GM18511 (cell line): Measurements from ENCODE around the gene PSMG4.
"Not testable (repeated sequence)": the region's sequence is repeated elsewhere in the genome, so short reads cannot be mapped to it uniquely, and the experiment has no call there.

Source experiments
- ATAC-seq: cut with Tn5 transposase; IDR thresholded peaks from one replicate; pipeline ENCODE4 v1.9.1; 2021; ENCODE audit warnings: mild to moderate bottlenecking, moderate library complexity; ENCODE audit not compliant: unreplicated experiment

Gene PSMG4

DNA sequence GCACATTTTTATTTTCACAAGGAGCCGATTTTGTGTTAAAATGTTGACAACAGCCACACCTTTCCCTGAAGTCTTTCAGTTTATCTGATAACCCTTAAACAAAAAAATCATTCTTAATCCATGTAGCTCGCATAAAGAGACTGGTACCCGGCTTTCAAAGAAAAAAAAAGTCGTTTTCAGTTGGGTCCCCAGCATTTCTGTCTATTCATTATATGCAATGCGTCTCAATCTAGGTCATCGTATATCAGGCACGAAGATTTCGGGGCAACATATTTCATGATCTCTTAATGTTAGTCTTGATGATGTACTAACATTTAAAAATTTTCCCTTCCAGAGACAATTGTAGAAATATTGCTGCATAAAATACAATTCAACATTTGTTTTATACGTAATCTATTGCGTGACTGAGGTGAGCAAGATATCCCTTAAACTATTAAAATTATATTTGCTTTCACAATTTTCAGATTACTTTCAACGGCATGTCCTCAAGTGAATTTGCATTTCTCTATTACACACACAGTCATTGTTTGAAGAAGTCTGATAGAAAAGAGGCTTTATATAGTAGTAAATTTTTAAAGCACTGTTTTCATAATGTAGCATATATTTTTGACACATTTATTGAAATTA is 28.4 kb upstream of the PSMG4 start:
- no peak for ATAC-seq

DNA sequence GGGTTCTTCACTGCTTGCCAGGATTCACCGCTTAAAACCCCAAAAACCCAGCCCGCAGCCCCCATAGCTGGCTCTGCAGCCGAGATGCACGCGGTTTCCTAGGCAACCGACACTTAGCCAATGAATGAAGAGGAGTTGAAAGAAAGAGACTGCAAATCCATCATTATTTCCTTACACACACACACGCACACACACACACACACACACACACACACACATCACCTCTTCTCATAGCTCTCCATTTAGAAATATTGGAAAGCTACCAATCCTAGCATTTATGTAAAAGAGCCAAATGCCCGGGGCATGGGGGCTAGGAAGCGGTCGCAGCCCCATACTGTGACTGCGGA is 27.9 kb upstream of the PSMG4 start:
- ATAC-seq = no peak

DNA sequence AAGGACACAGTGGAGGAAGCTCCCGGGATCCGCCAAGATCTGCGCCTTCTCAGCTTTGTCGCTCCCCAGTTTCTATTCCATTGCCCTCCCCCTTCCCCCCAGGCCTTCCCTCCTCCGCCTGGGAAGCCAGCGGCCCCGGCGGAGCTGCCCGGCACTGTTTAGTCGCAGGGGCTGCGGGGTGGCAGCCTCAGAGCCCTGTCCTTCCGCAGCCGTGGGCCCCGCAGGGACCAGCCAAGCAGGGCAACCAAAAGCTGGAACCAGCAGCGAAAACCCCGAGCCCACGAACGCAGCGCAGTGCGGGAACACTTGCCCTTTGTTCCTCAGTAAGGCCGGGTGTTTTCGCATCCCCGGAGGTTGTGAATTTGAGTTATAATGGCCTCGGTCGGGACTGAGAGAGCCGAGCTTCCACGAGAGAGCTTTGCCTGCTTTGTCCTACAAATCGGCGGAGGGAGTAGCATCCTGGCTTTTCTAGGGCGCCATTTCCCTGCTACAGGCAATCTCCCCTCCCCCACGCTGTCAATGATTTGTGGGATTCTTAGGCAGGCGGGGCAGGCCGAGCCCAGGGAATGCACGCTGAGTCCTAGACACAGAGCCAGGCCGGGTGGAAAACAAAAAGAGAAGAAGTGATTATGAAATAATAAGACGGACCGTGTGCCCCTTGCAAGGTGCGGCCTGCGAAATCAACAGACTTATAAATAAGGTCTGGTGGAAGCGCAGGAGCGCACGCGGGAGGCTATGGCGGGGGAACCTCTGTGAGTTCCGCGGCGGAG is 27.3 kb upstream of the PSMG4 start:
- no peak for ATAC-seq

DNA sequence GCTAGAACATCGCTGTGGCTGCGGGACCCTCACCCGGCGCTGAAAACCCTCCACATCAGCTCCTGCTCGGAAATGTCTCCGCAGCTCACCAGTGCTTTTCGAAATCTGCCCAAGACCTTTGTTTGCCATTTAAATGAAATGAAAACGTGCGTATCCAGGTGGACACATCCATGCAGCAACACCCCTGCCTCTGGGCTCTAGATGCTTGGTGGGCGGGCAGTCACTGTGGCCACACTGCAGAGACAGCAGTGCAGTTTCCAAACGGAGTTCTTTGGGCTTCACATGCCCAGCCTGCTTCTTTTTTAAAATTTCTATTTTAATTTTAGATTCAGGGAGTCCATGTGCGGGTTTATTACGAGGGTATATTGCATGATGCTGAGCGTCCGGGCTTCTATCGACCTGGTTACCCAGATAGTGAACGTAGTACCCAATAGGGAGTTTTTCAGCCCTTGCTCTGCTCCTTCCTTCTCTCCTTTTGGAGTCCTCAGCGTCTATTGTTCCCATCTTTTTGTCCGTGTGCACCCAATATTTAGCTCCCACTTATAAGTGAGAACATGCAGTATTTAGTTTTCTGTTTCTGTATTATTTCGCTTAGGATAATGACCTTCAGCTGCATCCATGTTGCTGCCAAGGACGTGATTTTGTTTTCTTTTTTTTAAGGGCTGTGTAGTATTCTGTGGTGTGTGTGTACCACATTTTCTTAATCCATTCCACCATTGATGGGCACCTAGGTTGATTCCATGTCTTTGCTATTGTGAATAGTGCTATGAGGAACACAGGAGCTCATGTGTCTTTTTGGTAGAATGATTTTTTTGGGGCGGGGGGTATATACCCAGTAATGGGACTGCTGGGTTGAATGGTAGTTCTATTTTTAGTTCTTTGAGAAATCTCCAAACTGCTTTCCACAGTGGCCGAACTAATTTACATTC is 26.5 kb upstream of the PSMG4 start:
- ATAC-seq = no peak

DNA sequence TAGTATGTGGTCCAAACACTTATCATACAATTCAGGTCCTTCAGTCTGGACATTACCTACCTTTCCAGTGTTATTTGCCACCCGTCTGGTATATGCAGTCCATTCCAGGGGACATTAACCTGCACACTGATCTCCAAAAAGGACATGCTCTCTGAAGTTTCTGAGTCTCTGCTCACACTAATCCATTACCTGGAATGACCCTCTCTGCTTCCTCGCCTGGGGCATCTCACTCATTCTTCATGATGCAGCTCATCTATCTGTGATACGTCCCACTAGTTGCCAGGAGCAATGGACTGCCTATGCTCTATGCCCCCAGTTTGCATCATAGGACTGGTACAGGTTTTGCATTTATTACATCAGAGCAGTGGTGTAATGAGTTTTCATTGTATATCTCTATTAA is 25.4 kb upstream of the PSMG4 start:
- no peak for ATAC-seq

DNA sequence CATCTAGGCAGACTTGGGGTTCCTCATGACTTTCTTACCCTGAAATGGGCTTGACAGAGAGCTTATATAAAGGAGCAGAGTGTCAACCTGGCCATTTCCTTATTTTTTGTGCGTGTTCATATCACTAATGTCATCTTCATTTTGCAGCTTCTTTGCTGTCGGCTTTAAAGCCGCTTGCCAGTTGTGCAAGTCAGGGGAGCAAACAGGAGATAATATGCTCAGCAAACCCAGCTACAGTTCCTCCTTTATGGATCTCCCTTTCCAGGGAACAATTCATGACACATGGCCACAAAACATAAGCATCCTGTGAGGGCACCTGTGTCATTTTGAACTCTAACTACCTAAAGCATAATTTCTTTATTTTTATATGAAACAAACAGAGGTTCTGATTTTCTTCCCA is 24.8 kb upstream of the PSMG4 start:
- ATAC-seq = no peak

DNA sequence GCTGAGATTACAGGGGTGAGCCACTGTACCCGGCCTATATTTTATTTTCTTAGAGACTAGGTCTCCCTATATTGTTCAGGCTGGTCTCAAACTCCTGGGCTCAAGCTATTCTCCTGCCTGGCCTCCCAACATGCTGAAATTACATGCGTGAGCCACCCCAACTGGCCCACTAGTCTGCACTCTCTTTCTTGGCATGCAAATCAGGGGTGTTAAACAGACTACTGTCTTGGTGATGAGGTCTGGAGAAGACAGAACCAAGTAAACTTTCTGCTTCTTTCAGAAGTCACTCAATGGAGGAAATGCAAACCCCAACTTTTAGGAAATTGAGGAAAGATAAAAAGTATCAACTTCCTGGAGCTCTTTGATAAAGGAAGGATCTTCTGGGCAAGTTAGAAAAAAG is 23.3 kb upstream of the PSMG4 start:
- no peak for ATAC-seq

DNA sequence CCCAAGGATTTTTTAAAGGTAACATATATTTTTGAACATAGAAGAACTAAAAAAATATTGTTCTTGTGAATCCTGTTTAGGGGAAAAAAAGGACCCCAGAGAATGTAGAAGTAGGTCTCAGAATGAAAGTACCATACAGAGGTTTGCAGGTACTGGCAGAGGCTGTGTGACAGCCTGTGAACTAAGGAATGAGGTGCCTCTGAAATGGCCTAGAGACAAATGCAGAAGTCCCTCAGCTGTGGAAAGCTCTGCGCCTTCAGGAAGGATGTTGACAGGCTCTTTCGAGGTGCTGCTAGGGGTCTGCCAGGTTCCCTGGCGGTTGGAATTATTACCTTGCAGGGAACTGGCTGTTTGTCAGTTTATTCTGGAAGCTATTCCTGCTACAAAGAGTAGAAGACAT is 22.7 kb upstream of the PSMG4 start:
- no peak for ATAC-seq

DNA sequence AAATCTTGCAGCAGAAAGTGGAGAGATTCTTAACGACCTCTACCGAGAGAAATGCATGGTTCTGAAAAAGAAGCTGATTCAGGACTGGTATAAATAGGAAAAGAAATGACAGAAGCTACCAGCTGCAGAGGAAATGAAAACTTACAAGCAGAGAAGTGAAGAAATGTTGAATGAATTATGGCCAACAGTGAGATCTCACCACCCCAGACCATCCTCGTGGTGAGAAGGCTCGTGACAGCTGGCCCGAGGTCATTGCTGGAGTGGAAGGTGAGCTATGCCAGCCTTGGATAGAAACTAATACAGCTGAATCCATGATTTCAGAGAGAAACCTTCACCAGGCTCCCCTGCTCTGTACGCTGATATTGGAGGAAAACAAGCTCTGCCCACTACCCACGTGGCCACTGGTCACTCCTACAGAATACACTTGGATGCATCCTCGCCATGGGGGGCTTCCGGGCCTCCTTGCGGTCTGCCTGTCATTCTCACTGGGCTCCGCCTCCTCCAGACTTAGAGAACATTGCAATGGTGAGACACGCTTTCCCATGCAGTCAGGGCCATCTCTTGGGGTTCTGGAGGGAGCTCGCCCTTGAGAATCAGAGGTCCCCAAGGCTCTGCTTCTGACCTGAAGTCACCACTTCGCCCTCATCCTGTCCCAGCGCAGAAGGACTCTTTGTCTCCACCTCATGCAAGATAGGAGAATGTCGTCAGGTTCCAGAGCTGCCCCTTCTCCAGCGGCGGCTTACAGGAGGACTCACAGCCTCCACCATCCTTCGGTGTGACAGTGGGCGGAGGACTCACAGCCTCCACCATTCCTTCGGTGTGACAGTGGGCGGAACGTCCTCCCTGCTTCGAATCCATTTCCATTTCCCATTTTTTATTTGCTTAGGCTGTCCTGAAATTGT is 20.7 kb upstream of the PSMG4 start:
- no peak for ATAC-seq

DNA sequence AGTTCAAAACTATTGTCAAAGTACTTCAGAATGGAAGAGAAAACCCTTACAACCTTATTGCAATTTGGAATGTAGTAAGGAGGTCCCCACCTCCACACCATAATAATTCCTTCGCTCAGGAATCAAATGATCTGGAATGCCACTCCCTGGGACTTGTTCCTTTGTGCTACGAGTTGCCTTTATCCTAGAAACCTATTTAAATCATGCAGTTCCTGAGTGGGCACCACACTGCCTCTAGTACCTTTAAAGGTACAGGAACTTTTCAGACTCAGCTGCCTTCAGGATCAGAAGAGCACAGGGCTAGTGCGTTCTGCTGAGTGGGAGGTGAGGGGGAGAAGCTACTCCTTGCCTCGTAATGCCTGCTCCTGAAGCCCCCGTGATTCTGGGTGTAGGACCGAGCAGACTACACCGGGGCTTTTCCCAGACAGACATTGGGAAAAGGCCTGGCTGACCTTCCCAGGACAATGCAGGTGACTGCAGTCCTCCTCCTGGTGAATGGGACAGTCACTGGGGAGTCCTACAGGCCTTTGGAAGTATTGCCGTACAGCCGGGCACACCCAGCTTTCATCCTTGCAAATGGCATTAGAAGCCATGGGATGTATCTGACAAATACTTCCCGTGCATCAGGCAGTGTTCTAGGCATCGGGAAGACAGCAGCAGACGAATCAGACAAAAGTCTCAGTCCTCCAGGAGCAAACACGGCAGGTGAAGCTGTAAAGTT is 19.5 kb upstream of the PSMG4 start:
- no peak for ATAC-seq

DNA sequence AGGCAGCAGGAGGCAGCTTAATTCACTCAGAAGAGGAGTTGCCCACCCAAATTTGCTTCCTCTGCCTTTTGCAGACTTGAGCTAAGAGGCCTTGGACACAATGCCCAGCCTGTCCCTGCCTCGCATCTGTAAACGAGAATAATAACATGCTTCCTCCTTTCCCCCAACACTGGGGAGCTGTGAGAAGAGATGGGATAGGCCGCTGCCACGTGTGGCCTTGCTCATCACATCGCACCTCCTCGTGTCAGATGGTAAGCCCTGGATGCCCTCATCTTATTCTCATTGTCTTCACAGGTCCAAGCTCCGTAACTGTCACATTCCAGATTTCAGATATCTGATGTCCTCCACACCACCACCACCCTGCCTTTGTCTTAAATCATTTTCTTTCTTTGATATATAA is 18.2 kb upstream of the PSMG4 start:
- no peak for ATAC-seq

DNA sequence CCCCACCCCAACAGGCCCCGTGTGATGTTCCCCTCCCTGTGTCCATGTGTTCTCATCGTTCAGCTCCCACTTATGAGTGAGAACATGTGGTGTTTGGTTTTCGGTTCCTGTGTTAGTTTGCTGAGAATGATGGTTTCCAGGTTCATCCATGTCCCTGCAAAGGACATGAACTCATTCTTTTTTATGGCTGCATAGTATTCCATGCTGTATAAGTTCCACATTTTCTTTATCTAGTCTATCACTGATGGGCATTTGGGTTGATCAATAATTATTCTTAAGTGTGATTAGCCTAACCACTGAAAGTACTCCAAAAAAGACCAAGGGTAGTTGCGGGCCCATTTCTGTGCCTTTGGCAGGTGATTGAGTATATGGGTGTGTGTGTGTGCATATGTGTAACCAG is 17.0 kb upstream of the PSMG4 start:
- ATAC-seq = not testable (repeated sequence)

DNA sequence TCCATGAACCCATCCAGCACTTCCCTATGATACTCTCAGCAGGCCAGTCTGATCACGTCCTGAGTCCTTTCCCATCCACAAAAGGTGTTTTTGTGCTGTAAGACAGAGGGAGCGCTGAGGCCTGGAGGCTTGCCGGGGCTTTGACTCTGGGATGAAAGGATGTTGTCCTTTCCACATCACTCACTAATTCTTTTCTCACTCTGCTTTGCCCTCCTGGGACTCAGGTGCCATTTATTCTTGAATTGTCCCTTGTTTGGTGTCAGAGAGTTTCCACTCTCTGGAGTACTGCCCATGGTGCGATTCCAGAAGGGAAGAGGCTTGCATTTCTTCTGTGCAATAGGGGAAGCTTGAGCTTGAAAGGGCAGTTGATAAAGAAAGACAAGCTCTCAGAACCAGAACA is 16.0 kb upstream of the PSMG4 start:
- ATAC-seq = no peak

DNA sequence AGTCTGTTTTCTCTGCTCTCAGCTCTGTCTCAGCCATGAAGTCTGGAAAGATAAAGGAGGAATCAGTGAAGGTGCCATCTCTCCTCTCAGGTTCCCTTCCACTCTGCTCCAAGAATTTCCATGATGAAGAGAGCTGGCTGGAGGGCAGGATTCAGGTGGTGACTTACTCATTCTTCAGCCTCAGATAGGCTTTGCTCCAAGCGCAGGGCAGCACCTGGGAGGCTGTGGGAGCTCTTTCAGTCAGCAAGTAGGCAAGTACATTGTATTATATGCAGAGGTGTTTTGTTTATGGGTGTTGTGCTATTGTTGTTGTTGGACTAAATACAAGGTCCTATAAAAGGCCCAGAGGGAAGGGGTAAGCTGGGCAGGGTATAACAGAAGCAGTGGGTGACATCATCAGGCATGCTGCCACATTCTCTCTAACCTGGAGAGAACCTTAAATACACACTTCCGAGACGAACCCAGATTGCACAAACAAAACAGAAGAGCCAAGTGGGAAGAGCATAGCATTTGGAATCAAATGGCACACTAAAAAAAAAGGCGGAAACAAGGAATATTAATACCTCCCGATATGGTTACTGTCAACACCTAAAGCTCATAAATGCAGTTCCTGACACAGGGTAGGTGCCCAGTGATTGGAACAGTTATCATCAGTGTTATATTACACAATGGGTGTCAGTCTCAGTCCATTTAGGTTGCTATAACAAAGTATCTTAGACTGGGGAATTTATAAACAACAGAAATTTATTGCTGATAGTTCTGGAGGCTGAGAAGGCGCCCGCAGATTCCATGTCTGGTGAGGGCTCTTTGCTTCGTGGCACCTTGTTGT is 14.5 kb upstream of the PSMG4 start:
- no peak for ATAC-seq

DNA sequence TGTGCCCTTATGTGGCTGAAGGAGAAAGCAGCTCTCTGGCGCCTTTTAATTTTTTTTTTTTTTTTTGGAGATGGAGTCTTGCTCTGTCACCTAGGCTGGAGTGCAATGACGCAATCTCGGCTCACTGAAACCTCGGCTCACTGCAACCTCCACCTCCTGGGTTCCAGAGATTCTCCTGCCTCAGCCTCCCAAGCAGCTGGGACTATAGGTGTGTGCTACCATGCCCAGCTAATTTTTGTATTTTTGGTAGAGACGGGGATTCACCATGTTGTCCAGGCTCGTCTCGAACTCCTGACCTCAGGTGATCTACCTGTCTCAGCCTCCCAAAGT is 13.9 kb upstream of the PSMG4 start:
- ATAC-seq = not testable (repeated sequence)

DNA sequence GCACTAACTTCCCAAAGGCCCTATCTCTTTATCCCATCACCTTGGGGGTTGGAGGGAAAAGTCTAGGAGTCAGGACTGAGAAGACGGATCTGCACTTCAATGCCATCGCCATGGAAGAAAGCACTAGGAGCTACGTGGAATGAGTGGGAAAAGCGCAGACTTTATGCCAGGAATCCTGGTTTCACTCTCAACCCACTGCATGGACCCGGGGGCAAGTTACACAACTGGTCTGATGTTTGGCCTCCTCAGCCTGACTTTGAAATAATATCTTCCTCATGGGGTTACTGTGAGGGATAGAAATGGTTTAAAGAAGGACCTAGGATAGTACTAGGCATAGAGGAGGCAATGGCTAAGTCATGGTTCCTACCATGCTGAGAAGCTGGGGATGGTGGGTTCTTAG is 13.5 kb upstream of the PSMG4 start:
- no peak for ATAC-seq

DNA sequence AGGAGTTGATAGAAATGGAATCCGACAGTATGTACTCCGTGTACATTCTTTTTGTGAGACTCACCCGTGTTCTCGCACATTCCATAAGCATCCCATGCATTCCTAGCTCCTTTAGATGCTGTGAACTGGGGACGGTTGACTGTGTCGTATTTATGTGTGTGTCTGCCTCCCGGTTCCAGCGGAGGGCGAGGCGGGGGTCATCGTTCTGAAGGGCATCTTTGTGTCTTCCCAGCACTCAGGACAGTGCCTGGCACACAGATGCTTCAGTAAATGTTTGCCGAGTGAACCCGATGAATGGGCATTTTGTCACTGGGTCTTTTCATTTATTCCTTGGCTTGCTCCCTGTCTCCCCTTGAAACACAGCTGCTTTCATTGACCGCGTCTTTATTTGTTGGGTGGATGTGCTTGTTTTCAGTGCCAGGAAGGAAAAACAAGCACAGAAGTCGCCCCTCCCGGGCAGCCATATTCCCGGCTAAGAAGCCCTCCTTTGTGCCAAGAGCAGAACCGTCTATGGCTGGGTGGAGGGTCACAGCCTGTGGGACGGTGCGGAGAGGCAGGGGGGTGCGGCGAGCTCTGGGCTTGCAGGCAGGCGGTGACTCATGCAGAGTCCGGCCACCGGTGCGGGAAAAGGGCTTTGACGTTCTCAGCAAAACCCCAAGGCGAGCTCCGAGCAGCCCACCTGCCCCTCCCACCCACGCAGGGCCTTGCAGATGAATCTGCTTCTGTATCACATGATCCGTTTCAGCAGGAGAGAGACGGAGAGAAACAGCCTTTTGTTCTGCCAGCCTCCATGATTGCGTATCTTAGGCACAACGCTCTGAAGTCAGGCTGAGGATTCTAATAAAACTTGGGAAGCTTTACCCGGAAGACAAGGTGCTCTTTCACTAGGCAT is 11.2 kb upstream of the PSMG4 start:
- no peak for ATAC-seq

DNA sequence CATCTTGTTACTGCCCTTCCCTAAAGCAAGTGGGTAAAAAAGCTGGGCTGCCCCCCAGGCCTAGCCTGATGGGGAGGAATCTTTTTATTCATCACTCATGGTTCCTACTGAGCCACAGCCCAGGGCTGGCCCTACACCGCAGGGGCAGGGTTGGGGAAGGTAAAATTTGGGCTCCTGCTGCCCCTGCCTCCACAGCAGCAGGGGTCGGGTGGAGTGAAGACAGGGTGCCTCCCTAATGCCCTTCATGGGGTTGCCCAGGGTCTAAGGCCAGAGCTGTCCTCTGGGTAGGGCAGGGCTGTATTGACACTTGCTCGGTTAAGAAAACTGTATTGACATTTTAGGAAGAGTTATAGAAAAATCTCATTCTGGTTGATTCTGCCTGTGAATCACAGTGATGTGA is 8.9 kb upstream of the PSMG4 start:
- no peak for ATAC-seq
